Spleen (tissue), 7 donors: ENCODE data around the gene TTLL5.

Experiments
- POLR2AphosphoS5 ChIP-seq, 3 donors: sonication (generic); formaldehyde crosslinking; IDR thresholded peaks; one replicate each; pipeline ENCODE4 v1.5.1; 2017; ENCODE audit warnings: antibody characterized with exemption in 3 of 3
- TF ChIP-seq, protein P1 (sequence below), 11 experiments: fragments of 200-600 bp in 7 of 11; fragments of 450-650 bp in 4 of 11; sonication (generic) in 4 of 11; IDR thresholded peaks in 8 of 11; conservative IDR thresholded peaks in 3 of 11; 1 replicate in 7 of 11; 2 replicates in 4 of 11; pipeline versions ENCODE4 v1.4.0 to v1.8.0; 2016 to 2021; ENCODE audit warnings: antibody characterized with exemption in 11 of 11, inconsistent platforms in 4 of 11, mild to moderate bottlenecking in 1 of 11
- donor health status: DM: no; HTN: no; CAD: no; lungs with moderate emphysema.
- donor health status: DM: no; HTN: no; CAD: no.
- donor health status: DM: no; HTN: no; CAD: no.

DNA sequence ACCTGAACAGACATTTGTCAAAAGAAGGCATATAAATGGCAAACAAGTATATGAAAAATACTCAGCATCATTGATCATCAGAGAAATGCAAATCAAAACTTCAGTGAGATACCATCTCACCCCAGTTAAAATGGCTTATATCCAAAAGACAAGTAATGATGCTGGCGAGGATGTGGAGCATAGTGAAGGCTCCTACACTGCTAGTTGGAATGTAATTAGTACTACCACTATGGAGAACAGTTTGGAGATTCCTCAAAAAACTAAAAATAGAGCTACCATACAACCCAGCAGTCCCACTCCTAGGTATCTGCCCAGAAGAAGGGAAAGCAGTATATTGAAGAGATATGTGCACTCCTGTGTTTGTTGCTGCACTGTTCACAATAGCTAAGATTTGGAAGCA lies 174.7 kb downstream of the TTLL5 start:
- TF ChIP-seq, protein P1, sequence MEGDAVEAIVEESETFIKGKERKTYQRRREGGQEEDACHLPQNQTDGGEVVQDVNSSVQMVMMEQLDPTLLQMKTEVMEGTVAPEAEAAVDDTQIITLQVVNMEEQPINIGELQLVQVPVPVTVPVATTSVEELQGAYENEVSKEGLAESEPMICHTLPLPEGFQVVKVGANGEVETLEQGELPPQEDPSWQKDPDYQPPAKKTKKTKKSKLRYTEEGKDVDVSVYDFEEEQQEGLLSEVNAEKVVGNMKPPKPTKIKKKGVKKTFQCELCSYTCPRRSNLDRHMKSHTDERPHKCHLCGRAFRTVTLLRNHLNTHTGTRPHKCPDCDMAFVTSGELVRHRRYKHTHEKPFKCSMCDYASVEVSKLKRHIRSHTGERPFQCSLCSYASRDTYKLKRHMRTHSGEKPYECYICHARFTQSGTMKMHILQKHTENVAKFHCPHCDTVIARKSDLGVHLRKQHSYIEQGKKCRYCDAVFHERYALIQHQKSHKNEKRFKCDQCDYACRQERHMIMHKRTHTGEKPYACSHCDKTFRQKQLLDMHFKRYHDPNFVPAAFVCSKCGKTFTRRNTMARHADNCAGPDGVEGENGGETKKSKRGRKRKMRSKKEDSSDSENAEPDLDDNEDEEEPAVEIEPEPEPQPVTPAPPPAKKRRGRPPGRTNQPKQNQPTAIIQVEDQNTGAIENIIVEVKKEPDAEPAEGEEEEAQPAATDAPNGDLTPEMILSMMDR (IDR thresholded peaks at IDR 0.05 in 8 of 11, conservative IDR thresholded peaks at IDR 0.05 in 3 of 11), result no peak
- no peak for TF ChIP-seq POLR2AphosphoS5 (IDR thresholded peaks at IDR 0.05)
